Epithelial cell of proximal tubule (primary cell): ENCODE results near the gene NFKBIL1. TPM values are rescaled to one million over a fixed set of nuclear protein-coding genes. Genes with fewer than 3 reads are reported as not detected.
A peak's percentile ranks its signal among the peaks of the same experiment; 100 is the strongest.
"Not testable (repeated sequence)": the region's sequence is repeated elsewhere in the genome, so short reads cannot be mapped to it uniquely, and the experiment has no call there.

Source experiments
- DNase-seq: peaks from one replicate; pipeline ENCODE4 v3.0.0-alpha.2; 2011; ENCODE audit warnings: low read depth
- H3K4me3 ChIP-seq: 2 replicates; pipeline ENCODE4 v1.5.1; 2011; ENCODE audit warnings: low read depth, mild to moderate bottlenecking, low read length
- total RNA-seq: library from RNA; depleted of rRNA; stranded (reverse); fragments of >200 nt; gene quantifications from 2 replicates; pipeline ENCODE4 v1.2.3, GENCODE V29; 2015
- TF ChIP-seq, protein P1 (sequence below): conservative IDR thresholded peaks from 2 replicates; pipeline ENCODE4 v1.5.1; 2012; ENCODE audit warnings: low read depth, mild to moderate bottlenecking, low read length

NFKBIL1 gene
- total RNA-seq, 1 donor from 2014 or later: 17.8 TPM

GRCh38 chr6:31582230-31582643 is 34.8 kb downstream of the NFKBIL1 start, which contains the start of gene LTB:
LTB (minus strand) TSS chr6:31582424; CDS start chr6:31582417, 7 bp downstream.
- TF ChIP-seq, protein P1, sequence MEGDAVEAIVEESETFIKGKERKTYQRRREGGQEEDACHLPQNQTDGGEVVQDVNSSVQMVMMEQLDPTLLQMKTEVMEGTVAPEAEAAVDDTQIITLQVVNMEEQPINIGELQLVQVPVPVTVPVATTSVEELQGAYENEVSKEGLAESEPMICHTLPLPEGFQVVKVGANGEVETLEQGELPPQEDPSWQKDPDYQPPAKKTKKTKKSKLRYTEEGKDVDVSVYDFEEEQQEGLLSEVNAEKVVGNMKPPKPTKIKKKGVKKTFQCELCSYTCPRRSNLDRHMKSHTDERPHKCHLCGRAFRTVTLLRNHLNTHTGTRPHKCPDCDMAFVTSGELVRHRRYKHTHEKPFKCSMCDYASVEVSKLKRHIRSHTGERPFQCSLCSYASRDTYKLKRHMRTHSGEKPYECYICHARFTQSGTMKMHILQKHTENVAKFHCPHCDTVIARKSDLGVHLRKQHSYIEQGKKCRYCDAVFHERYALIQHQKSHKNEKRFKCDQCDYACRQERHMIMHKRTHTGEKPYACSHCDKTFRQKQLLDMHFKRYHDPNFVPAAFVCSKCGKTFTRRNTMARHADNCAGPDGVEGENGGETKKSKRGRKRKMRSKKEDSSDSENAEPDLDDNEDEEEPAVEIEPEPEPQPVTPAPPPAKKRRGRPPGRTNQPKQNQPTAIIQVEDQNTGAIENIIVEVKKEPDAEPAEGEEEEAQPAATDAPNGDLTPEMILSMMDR: no peak
- no peak for DNase-seq

DNA sequence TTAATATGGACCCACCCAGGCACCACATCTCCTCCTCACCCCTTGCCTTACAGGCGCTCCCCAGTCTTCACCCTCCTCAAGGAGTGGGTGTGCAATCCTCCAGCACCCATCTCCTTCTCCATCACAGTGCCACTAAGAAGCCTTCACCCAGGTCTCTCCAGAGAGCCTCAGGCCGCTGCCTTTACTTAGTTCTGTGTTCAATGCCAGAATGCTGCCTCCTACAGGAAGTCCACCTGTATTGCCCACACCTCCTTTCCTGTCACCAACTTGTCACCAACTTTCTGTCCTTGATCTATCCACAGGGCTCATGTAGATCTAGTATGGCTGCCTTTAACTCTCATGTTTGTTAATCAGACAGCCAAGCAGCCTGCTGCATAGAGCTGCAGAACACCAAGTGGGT is 38.1 kb downstream of the NFKBIL1 start:
- no peak for DNase-seq
- no peak overlapping the region for H3K4me3 ChIP-seq
- TF ChIP-seq, protein P1: peak; percentile 67

More at GRCh38 chr6:31582230-31582643, 34.8 kb downstream of the NFKBIL1 start, which contains the start of gene LTB:
- peak within 1 kb of the TSS; percentile 98 for H3K4me3 ChIP-seq

DNA sequence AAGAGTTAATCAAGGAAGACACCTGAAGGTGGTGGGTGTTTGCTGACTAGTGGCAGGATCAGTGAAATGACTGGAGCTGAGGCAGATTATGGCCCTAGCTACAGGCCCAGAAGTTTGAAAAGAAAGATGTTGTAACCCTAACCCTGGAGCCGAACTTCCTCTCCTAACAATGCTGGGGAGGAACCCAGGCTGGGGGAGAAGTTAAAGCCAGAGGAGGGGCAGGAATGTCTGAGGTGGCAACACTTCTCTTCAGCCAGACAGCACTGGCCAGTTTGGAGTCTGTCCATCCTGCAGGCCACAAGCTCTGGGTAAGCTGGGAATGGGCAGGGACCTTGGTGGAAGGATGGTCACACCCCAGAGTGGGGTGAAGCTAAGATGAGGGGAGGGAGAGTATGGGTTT is 38.6 kb downstream of the NFKBIL1 start, which contains the start of gene LST1:
Gene LST1, plus strand, starts transcription at position 270 of the 400 bp plus-strand sequence. CDS start 1,023 bp downstream, outside the sequence.
- H3K4me3 ChIP-seq: no peak within 1 kb of the TSS
- TF ChIP-seq, protein P1: no peak
- no peak for DNase-seq

GRCh38 chr6:31586599-31587281 is 39.3 kb downstream of the NFKBIL1 start:
- H3K4me3 ChIP-seq: no peak overlapping the region
- TF ChIP-seq, protein P1: no peak
- DNase-seq: no peak

- TF ChIP-seq, protein P1: no peak
- DNase-seq: no peak
- no peak overlapping the region for H3K4me3 ChIP-seq
Observed at GRCh38 chr6:31587791-31588777, 40.7 kb downstream of the NFKBIL1 start.

- no peak overlapping the region for H3K4me3 ChIP-seq
Observed at GRCh38 chr6:31588871-31589650, 41.7 kb downstream of the NFKBIL1 start.

DNA sequence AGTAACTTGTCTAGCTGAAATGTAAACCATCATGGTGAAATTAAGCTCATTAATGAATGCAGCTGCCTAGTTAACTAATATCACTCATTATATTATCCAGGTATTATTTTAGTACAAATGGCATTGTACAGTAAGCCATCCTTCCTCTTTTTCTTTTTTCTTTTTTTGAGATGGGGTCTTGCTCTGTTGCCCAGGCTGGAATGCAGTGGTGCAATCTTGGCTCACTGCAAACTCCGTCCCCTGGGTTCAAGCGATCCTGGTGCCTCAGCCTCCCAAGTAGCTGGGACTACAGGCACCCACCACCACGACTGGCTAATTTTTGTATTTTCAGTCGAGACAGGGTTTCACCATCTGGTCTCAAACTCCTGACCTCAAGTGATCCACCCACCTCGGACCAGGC is 43.3 kb downstream of the NFKBIL1 start:
- DNase-seq, H3K4me3 ChIP-seq: not testable (repeated sequence)

More at GRCh38 chr6:31588871-31589650, 41.7 kb downstream of the NFKBIL1 start:
- TF ChIP-seq, protein P1: no peak
- no peak for DNase-seq
